HG02938 (cell line): ENCODE measurements around the gene ZNF668.
"Not testable (repeated sequence)": the region's sequence is repeated elsewhere in the genome, so short reads cannot be mapped to it uniquely, and the experiment has no call there.

Source experiments
- ATAC-seq: cut with Tn5 transposase; IDR thresholded peaks from one replicate; pipeline ENCODE4 v1.9.1; 2021; ENCODE audit warnings: mild to moderate bottlenecking, moderate library complexity; ENCODE audit not compliant: unreplicated experiment

The ZNF668 gene

GRCh38 chr16:31061126-31061812 is 12.8 kb downstream of the ZNF668 start:
- ATAC-seq, result no peak

- no peak for ATAC-seq
These were observed 18.4 kb downstream of the ZNF668 start for GRCh38 chr16:31055613-31056012.

- ATAC-seq, result no peak
These were observed 21.9 kb downstream of the ZNF668 start for GRCh38 chr16:31052114-31052513.

GRCh38 chr16:31050280-31051030 is 23.6 kb downstream of the ZNF668 start:
- no peak for ATAC-seq

GRCh38 chr16:31043898-31044481 is 30.1 kb downstream of the ZNF668 start:
- no peak for ATAC-seq

- ATAC-seq, result no peak
These were observed 30.7 kb downstream of the ZNF668 start for GRCh38 chr16:31043352-31043751.

- ATAC-seq, result no peak
These were observed 31.2 kb downstream of the ZNF668 start for GRCh38 chr16:31042866-31043265.

GRCh38 chr16:31038993-31039392 is 35.0 kb downstream of the ZNF668 start:
- ATAC-seq, result no peak

- ATAC-seq, result no peak
These were observed 37.3 kb downstream of the ZNF668 start for GRCh38 chr16:31036691-31037090.

GRCh38 chr16:31033709-31034492 is 40.1 kb downstream of the ZNF668 start:
- ATAC-seq, result peak; percentile 32

GRCh38 chr16:31032736-31033708 is 41.0 kb downstream of the ZNF668 start, which contains the start of gene STX4:
Gene STX4, plus strand, starts transcription at chr16:31033558. Its CDS starts 248 bp downstream, at chr16:31033806.
- ATAC-seq, result peak; percentile 71

GRCh38 chr16:31031276-31031675 is 42.8 kb downstream of the ZNF668 start:
- no peak for ATAC-seq

GRCh38 chr16:31029272-31029671 is 44.8 kb downstream of the ZNF668 start:
- no peak for ATAC-seq

GRCh38 chr16:31025339-31025738 is 48.7 kb downstream of the ZNF668 start:
- no peak for ATAC-seq

- ATAC-seq, result no peak
These were observed 50.3 kb downstream of the ZNF668 start for GRCh38 chr16:31023627-31024226.

- ATAC-seq, result no peak
These were observed 50.8 kb downstream of the ZNF668 start for GRCh38 chr16:31023252-31023602.

GRCh38 chr16:31022544-31023251 is 51.3 kb downstream of the ZNF668 start:
- no peak for ATAC-seq

GRCh38 chr16:31020536-31020935 is 53.5 kb downstream of the ZNF668 start:
- ATAC-seq, result no peak

GRCh38 chr16:31017756-31018155 is 56.3 kb downstream of the ZNF668 start:
- not testable (repeated sequence) for ATAC-seq
